Esophagus muscularis mucosa (tissue), 4 donors: ENCODE results near the gene TYR.

Experiments used
- CTCF ChIP-seq, 3 experiments: fragments of 200-600 bp in 2 of 3; fragments of 450-650 bp in 1 of 3; sonication (generic) in 2 of 3; IDR thresholded peaks; one replicate each; pipeline ENCODE4 v1.5.1; 2017 to 2019; ENCODE audit warnings: antibody characterized with exemption in 3 of 3, mild to moderate bottlenecking in 2 of 3, moderate library complexity in 1 of 3
- EP300 ChIP-seq: sonication (generic); formaldehyde crosslinking; IDR thresholded peaks from one replicate; pipeline ENCODE4 v1.6.1; 2017; ENCODE audit warnings: antibody characterized with exemption
- POLR2A ChIP-seq: fragments of 450-650 bp; IDR thresholded peaks from one replicate; pipeline ENCODE4 v1.6.1; 2017; ENCODE audit warnings: antibody characterized with exemption, moderate library complexity, mild to moderate bottlenecking, low read depth
- POLR2AphosphoS5 ChIP-seq, 2 donors: sonication (generic); formaldehyde crosslinking; IDR thresholded peaks; one replicate each; pipeline ENCODE4 v1.6.1; 2017; ENCODE audit warnings: antibody characterized with exemption in 2 of 2

DNA sequence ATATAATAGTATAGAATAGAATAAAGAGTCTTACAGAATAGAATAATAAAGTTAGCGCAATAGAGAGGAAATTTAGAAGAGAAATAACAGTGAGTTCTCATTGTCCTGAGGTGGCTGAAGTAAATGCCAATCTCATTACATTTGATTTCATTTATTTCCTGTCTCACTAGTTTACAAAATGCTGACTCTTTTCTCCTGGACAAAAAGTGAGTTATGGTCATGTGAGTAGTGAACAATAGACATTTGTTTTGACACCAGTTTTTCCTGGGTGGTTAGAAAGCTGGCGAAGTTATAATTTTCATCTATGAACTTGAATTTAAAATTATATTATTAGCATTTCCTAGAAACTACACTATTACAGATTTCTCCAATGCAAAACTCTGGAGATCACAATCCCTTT is 143.7 kb downstream of the TYR start:
- TF ChIP-seq CTCF (IDR thresholded peaks at IDR 0.05) (no peak), POLR2AphosphoS5 (IDR thresholded peaks at IDR 0.05) (no peak), EP300 (no peak), POLR2A (no peak)
